ENCODE measurements around the gene CYP3A4.

DNA sequence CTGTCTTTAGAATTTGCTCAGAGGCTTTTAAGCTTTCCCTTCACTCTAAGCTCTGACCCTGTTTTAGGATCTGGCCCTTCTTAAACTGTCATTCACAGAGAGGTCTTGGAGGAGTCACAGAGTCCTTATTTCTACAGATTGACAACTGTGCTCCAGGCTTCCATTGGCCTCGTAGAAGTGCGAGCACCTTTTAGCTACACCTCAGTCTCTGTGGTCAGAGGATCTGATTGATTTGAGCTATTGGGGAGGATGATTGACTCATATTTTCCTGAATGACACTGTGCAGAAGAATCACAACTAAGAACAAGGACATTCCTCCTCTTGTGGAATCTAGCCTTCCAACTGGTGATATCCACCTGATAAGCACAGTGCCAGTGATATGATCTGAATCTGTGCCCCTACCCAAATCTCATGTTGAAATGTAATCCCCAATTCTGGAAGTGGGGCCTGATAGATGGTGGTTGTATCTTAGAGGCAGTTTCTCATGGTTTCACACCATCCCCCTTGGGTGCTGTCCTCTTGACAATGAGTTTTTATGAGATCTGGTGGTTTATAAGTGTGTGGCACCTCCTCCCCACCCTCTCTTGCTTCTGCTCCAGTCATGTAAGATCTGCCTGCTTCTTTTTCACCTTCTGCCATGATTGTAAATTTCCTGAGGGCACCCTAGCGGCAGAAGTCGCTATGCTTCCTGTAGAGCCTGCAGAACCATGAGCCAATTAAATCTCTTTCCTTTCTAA lies 52.2 kb downstream of the CYP3A4 start:
- TF ChIP-seq, protein P1, sequence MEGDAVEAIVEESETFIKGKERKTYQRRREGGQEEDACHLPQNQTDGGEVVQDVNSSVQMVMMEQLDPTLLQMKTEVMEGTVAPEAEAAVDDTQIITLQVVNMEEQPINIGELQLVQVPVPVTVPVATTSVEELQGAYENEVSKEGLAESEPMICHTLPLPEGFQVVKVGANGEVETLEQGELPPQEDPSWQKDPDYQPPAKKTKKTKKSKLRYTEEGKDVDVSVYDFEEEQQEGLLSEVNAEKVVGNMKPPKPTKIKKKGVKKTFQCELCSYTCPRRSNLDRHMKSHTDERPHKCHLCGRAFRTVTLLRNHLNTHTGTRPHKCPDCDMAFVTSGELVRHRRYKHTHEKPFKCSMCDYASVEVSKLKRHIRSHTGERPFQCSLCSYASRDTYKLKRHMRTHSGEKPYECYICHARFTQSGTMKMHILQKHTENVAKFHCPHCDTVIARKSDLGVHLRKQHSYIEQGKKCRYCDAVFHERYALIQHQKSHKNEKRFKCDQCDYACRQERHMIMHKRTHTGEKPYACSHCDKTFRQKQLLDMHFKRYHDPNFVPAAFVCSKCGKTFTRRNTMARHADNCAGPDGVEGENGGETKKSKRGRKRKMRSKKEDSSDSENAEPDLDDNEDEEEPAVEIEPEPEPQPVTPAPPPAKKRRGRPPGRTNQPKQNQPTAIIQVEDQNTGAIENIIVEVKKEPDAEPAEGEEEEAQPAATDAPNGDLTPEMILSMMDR (IDR thresholded peaks at IDR 0.05) = no peak
- TF ChIP-seq EZH2phosphoT487 (IDR thresholded peaks at IDR 0.05; ENCODE audit: borderline replicate concordance, low read depth) (no peak), ZBTB33 (IDR thresholded peaks at IDR 0.05; ENCODE audit: borderline replicate concordance, low read depth) (no peak), USF1 (IDR thresholded peaks at IDR 0.05; ENCODE audit: borderline replicate concordance, low read depth) (no peak), REST (IDR thresholded peaks at IDR 0.05; ENCODE audit: low read depth, low read length) (no peak), POLR2AphosphoS5 (IDR thresholded peaks at IDR 0.05; ENCODE audit: low read depth, low read length) (no peak), USF2 (IDR thresholded peaks at IDR 0.05; ENCODE audit: borderline replicate concordance, low read depth, low read length) (no peak), EP300 (IDR thresholded peaks at IDR 0.05; ENCODE audit: borderline replicate concordance in 1 of 2, low read depth in 1 of 2, low read length in 1 of 2) (no peak), MAX (IDR thresholded peaks at IDR 0.05; ENCODE audit: low read depth) (no peak), NRF1 (IDR thresholded peaks at IDR 0.05; ENCODE audit: low read depth, low read length) (no peak), GABPA (IDR thresholded peaks at IDR 0.05; ENCODE audit: low read depth) (no peak), MXI1 (IDR thresholded peaks at IDR 0.05; ENCODE audit: low read depth, low read length) (no peak), TAF1 (IDR thresholded peaks at IDR 0.05; ENCODE audit: borderline replicate concordance, low read depth, low read length) (no peak), RXRA (IDR thresholded peaks at IDR 0.05; ENCODE audit: borderline replicate concordance, low read depth) (no peak)
